Midbrain (tissue), 1 donor: ENCODE results near the gene LAMA3.

Experiments used
- DNase-seq: peaks from one replicate; lab custom pipeline; 2025; lab: John Stamatoyannopoulos, UW

The LAMA3 gene

DNA sequence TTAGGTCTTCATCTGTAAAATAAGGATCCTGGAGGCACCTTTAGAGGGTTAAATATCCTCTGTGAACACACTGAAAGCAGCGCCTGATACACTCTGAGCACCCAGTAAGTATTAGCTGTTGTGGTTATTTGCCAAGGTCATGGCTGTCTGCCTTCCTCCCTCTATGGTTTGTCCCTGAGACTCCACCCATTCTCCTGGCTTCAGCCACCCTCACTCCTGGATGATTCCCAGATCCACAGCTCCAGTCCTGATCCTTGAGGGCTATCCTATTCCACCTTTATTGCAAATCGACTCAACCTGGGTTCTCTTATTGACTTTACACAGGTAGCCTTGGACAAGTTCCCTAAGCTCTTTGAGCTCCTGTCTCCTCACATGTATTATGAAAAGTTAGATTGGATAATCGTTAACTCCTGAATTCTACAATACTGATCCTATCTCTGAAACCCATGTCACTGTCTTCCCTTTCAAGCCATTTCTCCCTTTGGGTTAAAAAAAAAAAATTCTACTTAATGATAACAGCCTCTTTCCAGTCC is 162.3 kb downstream of the LAMA3 start:
- DNase-seq, result no peak

DNA sequence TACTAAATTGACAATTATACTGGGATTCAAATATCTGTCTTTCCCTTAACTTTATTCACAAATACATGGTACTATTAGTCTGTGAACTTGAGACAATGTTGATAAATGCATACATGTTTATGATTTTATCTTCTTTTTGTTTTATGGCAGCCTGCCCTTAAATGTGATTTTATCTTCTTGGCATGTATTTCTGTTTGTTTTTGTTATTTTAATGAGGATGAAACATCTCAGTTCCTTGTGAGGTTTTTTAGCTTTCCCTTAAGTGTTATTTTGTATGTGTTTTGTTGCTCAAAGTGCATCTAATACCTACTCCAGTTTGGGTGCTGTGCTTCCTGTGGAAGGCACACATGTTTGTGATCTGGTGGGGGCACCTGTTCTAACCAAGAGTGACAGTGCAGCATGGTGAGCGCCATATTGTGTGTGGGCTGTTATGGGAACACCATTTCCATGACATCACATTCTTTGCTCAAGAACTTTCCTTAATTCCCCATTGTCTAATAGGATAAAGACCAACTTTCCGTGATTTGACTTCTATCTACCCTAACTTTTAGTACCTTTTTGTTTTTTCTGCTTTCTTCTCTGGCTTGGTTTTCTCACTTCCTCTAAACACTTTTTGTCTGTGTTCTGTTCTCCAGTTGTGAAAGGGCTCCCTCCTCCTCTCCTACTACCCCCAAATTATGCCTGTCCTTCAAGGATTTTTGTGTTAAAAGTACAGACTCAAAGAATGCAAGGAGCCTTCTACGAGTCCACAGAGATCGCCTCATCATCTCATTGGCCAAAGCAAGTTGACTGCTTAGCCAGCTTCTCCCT is 163.2 kb downstream of the LAMA3 start:
- DNase-seq, result no peak

DNA sequence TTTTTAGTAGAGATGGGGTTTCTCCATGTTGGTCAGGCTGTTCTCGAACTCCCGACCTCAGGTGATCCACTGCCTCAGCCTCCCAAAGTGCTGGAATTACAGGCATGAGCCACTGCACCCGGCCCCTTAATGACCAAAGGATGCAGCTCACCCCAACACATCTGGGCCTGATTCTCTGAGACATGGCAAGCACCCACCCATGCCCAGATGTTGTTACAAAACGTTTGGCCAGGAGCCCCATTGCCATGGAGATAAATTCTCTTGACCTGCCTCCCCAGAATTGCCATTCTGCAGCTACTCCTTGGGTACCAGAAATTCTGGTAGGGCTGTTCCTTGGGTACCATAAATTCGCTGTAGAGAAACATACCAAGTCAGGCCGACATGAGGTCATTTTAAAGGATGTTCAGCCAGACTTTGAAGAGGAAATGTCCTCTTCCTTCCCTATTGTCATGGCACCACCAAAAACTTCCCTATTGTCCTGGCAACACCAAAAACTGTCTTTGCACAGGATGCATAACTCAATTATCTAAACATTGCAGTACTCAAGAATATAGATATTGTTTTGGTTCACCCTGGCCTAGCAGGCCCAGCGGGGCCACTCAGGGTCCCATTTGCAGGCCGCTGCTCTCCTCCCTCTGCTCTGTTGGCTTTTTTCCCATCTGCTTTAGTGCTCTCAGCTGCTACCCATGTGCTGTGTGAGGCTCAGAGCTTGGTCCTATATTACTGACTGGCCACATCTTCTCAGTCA is 164.4 kb downstream of the LAMA3 start:
- DNase-seq, result no peak

DNA sequence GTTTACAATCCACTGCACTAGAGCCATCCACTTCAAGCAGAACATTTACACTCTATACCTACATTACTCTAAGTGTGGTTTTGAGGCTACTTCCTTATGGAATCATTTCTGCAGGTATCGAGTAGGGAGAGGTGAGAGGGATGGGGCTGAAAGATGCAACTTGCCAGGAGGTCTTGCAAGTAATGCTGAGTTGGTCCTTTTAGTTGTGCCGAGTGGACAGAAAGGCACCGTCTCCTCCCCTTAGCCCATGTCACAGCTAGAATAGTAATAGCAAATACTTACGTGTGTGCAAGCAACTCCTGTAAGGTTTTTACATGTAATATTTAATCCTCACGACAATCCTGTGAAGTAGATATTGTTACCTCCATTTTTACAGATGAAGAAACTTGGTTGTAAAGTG is 166.5 kb downstream of the LAMA3 start:
- DNase-seq, result no peak

DNA sequence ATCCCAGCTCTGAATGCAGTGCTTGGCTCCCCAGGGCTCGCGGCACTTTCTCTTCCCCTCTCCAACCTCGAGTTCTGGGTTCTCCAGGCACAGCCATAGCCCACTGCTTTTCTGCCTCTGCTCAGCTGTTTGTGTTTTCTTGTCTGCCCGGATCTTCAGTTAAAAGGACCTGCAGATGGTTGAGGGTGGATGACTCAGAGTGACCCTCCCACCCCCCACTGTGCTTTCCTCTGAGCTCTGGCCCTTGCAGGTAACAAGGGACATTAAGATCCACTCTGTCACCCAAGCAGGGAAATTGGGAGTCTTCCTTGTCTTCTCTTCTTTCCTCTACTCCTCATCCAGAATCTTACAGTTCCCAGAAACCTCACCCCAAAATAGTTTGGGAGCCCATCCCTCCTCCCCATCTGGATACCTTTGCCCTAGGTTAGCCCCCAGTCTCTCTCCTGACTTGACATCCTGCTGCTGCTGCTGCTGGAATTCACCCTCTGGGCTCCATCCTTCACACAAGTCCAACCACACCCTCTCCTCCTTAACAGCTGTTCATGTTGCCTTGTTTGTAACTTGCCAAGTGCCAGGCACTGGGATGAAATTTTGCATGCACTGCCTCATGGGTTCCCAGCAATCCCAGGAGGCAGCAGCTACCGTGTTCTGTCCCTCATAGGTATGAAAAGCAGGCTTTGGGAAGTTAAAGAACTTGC is 167.4 kb downstream of the LAMA3 start:
- DNase-seq, result no peak

DNA sequence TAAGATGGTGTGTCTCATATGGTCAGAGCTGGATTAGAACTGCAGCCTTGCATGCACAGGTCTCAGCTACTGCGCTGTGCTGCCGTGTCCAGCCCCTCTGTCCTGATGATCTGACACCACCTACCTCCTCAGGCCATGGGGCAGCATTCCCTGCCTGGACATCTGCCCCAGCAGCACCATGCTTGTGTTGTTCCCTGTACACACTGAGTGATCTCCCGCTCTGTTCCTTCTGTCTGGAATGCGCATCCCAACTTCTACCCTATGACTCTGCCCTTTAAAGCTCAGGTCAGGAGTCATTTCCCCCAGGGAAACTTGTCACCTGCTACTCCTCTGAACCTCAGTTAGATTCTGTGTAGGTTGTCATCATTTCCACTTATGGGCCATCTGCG is 167.9 kb downstream of the LAMA3 start:
- no peak for DNase-seq

DNA sequence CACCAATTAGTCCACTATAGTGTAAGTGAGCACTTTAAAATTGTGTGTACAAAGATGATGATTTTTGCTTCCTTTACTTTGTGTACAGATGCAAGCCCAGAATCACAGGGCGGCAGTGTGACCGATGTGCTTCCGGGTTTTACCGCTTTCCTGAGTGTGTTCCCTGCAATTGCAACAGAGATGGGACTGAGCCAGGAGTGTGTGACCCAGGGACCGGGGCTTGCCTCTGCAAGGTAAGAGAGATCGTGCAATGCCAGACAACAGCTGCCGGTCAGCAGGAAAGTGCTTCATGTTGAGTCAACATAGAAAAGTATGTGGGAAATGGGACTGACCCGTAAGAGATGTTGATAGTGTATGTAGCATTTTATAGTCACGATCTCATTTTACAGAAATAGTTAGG is 168.5 kb downstream of the LAMA3 start:
- no peak for DNase-seq

DNA sequence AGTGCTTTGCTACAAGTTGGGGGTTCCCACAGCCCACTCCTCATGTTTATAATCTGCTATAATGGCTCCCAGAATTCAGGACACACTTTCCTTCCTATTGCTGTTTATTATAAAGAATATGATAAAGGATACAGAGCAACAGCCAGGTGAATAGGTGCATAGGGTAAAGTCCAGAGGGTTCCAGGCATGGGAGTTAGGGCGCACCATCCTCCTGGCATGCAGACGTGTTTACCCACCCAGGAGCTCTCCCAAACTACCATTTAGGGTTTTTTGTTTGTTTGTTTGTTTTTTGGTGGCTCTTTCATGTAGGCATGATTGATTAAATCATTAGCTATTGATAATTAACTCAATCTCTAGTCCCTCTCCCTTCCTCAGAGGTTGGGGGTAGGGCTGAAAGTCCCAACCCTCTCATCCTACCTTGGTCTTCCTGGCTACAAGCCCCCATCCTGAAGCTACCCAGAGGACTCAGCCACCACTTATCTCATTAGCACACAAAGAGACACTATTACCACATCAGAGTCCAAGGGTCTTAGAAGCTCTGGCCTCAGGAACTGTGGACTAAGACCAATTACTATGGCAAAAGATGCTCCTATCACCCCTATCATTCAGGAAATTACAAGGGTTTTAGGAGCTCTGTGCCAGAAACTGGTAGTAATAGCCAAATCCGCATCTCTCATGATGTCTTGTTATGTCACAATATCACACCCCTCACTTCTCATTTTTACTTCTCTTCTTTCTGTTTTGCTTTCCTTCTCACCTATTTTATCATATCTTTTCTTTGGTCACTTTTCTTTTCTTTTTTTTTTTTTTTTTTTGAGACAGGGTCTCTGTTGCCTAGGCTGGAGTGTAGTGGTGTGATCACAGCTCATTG is 170.4 kb downstream of the LAMA3 start:
- DNase-seq, result no peak

DNA sequence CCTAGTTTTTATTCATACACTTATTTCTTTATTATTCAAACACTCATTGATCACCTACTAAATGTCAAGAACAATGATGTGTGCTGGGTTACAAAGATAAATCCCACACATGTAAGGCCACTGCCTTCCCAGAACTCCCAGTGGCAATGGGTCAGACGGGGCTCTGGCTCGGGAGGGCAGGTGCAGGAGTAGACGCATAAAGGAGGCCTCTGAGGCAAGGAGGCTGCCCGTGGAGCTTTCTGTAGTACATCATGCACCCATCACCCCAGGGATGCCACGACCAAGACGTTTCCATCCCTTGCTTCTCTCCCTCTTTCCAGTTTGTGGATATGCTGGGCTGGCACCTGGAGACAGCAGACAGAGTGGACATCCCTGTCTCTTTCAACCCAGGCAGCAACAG is 172.1 kb downstream of the LAMA3 start:
- DNase-seq, result no peak

DNA sequence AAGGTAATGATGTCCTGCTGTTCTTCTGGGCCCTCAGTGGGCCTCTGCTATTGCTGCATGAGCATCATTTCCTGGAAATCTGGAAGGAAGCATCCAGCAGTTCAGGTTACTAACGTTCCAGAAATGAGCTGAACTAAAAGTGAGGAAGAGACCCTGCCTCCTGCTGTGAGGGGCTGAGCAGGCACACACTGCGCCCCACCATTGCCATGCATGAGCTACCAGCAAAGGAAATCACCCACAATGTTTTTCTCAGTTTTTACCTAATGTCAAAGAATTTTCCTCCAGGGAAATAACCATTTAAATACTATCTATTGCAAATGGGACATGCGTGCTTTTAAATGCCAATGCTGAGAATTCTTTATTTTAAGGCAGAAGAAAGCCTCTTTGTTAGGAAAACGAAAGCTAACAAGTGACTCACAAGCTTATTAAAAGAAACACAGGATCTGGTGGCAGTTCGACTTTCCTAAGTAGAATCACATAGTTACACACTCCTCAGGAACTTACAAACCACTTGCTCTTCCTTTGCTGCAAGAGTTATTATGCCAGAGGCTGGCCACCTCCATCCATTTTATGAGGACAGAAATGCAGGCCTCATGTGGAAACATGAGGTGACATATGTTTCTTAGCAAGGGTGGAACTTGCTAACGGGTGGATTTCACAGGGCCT is 172.7 kb downstream of the LAMA3 start:
- DNase-seq, result no peak

DNA sequence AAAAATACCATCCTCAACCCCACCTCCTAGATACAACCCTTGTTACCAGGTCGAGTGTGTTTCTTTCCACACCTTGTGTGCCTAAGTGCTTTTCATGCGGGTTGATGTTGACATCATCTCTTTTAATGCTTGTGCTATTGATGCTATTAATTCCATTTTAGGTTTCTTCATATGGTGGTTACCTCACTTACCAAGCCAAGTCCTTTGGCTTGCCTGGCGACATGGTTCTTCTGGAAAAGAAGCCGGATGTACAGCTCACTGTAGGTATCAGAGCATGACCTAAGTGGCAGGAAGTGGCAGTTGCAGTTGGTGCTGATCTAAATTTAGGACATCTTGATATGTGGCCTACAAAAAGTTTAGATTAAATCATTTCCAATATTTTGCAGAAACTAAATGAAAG is 175.4 kb downstream of the LAMA3 start:
- no peak for DNase-seq

DNA sequence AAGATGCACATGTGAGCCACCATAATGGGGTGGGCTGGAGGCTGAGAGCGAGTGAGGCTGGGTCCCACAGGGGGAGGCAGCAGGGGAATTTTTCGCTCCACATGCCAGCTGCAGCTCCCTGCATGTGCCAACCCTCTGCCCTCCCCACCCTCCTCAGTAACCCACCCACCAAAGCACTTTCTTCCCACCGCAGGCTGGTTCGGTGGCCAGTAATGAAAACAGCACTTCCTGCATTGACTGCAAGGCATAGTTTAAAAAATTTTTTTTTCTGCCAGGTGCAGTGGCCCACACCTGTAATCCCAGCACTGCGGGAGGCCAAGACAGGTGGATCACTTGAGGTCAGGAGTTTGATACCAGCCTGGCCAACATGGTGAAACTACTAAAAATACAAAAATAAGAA is 177.8 kb downstream of the LAMA3 start:
- DNase-seq, result no peak

DNA sequence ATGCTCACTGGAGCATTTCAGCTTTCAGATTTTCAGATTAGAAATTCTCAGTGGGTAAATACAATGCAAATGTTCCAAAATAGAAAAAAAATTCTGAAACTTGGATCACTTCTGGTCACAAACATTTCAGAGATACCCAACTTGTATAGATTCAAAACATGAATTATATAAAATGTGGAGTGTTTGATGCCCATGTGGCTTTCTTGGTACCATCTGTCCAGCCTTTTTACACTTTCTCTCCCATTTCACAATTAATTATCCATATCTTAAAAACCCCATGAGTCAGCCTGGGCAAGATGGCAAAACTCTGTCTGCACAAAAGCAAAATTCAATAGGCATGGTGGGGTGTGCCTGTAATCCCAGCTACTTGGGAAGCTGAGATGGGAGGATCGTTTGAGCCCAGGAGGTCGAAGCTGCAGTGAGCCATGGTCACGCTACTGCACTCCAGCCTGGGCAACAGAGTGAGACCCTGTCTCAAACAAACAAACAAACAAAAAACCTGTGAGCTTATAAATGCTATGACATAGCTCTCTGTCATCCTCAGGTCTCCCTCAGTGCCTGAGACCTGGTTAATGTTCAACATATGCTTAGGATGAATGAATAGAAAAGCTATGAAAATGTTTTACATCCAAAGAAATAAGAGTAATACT is 179.0 kb downstream of the LAMA3 start:
- no peak for DNase-seq

DNA sequence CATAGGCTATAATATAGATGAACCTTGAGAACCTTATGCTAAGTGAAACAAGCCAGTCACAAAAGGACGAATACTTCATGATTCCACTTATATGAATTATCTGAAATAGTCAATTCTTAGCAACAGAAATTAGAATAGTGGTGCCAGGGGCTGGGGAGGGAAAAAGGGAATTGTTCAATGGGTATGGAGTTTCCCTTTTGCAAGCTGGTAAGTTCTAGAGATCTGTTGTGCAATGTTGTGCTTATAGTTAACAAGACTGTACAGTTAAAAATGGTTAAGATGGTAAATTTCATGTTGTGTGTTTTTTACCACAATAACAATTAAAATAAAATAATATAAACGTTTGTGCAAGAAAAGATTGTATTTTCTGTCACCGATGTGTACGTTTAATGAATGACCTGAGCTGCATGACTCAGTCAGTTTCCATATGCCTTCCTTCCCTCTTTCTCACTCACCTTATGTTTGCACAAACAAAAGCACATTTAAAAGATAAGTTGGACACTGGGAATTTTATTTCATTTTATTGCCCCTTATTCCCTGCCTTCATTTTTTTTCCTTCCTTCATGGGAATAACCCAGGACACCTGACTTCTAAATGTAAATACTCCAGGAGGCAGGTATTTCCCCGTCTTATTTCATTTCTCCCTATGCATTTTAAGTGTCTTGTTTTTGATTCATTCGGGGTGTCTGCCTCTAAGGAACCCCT is 181.6 kb downstream of the LAMA3 start:
- DNase-seq, result no peak

DNA sequence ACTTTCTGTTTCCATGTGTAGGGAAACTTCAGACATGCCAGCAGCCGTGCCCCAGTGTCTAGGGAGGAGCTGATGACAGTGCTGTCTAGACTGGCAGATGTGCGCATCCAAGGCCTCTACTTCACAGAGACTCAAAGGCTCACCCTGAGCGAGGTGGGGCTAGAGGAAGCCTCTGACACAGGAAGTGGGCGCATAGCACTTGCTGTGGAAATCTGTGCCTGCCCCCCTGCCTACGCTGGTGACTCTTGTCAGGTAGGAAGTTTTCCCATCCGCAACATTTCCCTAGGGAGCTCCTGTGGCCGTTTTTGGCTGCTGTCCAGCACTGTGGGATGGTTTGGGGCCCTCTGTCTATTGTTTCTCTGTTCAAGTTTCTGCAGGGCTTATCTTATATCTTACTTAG is 182.2 kb downstream of the LAMA3 start:
- DNase-seq, result no peak

DNA sequence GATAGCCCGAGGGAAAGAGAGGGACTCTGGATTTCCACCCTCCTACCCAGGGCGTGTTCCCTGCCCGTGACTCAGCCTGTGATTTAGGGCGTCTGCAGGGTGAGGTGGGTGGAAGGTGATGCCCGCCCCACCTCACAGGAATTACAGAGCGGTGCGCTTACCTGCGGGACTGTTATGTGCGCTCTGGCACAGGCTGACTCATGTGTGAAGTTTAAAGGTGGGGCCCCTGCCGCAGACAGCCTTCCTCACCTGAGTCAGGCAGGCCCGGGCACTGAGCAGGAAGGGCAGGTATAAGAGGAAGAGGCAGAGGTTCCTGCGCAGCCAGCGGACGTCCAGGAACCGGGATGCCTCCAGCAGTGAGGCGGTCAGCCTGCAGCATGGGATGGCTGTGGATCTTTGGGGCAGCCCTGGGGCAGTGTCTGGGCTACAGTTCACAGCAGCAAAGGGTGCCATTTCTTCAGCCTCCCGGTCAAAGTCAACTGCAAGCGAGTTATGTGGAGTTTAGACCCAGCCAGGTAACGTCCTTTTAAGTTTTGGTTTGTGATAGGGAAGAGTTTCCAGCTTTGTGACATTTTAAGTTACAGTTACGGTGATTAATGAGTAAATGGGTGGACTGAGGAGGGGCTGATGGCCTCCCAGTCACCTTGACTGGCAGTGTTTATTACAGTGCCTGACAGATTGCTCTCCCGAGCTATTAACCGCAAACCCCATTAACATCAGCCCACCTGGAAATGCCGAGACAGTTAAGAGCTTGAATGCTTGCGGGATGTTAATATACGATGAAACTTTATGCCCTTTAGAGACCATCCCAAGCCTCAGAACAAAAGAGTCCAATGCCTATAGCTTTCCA is 183.7 kb downstream of the LAMA3 start:
- DNase-seq, result no peak

DNA sequence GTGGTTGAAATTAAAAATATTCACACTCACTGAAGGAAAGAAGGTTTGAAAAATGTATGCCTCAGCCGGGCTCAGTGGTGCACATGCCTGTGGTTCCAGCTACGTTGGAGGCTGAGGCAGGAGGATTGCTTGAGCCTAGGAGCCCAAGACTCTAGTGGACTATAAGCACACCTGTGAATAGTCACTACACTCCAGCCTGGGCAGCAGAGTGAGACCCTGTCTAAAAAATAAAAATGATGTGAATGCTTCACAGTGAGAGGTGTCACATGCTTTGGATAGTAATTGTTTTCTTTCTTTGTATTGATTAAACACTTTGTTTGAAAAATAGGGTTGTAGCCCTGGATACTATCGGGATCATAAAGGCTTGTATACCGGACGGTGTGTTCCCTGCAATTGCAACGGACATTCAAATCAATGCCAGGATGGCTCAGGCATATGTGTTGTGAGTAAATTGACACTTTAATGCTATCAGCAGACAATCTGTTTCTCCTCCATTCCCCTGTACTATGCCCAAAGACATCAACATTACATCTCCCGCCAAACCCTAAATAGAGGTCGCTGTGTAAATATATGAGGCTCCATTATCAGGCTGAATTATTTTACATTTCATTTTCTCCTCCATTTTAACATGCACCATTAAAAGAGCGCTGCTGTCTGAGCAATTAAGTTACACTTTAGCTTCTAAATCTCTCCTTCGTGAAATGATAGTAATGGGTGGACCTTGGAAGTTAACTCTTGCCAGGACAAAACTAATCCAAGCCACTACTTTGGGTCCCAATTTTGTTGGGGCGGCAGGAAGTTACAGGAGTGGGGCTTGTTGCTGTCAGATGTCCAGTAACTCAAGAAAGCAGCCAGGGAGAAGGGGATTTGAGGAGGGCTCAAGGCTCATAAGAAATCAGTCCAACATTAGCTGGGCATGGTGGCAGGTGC is 187.0 kb downstream of the LAMA3 start:
- no peak for DNase-seq

DNA sequence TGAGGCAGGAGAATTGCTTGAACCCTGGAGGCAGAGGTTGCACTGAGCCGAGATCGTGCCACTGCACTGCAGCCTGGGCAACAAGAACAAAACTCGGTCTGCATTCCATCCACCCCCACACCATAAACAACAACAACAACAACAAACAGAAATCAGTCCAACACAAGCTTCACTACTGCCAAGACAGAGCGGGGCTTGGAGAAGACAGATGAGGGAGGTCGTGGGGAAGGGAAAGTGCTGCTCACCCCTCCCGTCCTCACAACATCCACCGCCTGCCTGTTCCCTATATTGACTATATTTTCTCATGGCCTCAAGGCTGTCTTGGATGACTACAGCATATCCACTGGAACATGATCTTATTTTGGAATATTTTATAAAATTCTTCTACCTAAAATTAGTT is 187.7 kb downstream of the LAMA3 start:
- DNase-seq, result no peak
